ENCODE measurements around the gene CA10.

DNA sequence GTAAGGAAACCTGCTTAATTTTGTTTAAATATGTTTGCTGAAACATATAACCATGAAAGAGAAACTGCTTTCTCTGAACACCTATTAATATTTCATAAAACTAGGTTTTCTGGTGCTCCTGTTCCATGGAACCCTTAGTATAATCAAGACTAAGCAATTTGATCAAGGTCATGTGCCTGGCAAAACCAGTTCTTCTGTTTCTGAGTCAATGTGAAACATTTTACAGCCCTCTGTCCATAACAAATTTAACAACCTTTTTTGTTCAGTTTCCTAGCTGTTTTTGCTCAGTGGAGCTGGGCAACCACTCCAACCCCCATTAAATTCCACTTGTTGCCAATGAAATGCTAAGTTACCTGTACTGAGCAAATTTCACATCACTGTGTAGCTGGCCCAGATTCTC, 344.0 kb downstream of the CA10 start:
- TF ChIP-seq EZH2 (IDR thresholded peaks at IDR 0.05; ENCODE audit: insufficient read depth, poor library complexity, severe bottlenecking) (no peak), EZH2phosphoT487 (IDR thresholded peaks at IDR 0.05; ENCODE audit: insufficient read depth, low read depth) (no peak)
